HuH-7.5 (cell line): Measurements from ENCODE around the gene TRIM65.

Source experiments
- DNase-seq: peaks from one replicate; pipeline ENCODE4 v3.0.0; 2011; ENCODE audit warnings: low spot score

TRIM65 gene

DNA sequence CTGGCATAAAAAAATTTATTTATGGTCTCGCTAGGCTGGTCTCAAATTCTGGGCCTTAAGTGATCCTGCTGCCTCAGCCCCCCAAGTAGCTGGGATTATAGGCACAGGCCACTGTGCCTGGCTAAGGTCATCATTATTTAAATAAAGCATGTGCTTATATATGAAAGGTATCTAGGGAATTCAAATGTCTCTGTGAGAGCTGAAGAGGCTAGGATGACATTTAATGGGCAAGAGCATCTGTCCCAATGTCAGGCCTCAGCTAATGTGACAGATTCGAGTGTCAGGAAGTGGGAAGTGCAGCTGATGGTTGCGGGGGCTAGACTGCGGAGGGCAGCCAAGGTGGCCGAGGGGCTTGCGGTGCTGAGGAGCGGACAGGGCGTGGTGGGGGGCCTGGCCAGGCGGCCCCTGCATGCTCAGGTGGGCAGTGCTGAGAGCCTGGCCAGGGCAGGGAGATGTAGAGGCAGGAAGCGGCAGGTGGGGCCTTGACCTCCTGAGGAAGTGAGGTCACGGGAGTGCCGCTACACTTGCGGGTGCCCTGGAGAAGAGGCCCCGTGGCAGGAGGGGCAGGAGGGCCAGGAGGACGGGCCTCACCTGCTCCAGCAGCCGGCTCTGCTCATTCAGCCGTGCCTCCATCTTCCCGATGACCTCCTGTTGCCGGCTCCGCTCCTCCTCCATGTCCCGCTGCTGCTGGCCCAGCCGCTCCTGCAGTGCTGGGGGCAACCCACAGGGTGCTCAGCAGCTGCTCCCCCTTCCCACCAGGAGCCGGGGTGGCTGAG, 20.6 kb upstream of the TRIM65 start:
- no peak for DNase-seq

DNA sequence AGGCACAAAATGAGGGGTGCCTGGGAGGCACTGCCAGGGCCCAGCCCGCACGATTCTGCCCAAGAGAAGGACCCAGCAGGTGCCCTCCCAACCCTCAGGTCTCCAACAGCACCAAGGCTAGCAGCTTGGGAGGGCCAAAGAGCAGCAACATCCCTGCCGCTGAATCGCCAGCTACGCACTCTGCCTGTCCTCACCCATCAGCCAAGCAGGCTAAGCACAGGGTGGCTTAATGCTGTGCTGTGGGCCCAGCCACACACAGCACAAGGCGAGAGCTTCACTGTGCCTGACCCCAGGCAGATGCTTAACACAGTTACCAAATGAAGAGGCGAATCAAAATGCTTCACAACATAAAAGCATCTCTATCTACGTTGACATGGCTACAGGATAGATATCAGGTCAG, 18.5 kb upstream of the TRIM65 start:
- DNase-seq: no peak

DNA sequence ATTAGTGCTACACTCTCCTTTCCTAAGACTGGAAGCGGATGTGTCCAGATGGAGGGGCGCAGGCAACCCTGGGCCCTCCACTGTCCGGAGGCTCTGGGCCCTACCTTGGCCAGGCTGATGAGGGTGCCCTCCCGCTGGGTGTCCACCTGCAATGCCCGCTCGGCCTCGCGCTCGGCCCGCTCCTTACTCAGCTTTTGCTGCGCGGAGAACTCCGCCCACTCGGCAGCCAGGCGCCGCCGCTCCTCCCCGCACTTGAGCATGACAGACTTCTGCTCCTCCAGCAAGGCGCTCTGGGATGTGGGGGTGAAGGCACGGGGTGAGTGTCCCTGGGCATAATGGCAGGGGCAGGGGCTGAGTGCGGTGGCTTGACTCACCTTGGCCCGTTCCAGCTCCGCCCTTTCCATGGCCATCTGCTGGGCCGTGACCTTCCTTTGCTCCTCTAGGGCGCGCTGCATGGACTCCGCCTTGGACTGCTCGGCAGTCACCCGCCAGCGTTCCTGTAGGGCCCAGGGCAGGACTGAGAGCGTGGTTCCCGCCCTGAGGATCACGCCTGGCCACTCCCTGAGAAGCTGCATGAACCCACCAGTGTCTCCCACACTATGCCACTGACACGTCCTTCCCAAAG, 18.0 kb upstream of the TRIM65 start:
- no peak for DNase-seq

DNA sequence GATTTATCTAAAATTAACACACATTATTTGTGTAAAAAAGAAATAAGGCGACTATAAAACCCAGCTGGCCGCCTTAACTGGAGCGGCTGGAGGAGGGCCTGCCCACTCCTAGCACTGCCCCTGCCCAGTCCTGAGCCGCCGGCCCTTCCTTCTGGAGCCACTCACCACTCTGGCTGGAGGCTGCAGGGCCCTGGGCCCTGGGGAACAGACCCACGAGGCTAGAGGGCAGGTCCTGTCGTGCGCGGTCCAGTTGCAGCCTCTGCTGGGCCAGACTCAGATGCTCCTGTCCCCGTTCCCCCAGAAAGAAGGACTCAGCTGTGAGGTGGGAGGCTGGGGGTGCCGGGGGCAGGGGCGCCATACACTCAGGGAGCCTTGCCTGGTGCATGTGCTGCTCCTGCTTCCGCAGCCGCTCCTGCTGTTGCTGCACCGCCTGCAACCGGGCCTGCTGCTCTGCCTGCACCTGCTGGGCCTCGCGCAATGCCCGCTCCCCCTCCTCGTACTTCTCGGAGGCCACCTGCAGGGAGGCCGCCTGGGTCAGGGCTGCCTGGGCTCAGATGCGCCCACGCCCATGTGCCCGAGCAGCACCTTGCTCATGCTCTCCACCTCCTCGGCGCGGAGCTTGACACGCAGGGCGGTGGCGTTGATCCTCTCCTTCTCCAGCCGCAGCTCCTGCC, 16.9 kb upstream of the TRIM65 start:
- DNase-seq: no peak

DNA sequence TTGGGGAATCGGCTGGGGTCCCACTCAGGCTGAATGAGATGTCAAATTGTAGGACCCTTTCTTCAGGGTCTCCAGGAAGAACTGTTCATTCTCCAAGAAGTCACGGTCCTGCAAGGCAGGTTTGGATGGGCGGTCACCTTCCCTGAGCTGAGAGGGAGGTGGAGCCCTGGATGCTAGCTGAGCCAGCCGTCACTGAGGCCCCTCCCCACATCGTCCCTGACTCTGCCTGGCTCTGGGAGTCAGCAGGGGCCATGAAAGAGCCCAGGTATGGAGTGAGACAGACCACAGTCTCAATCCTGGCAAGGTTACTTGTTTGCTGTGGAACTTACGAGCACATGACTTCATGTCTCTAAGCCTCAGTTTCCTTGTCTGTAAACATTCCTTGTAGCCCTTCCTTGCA, 13.9 kb upstream of the TRIM65 start:
- DNase-seq: no peak

DNA sequence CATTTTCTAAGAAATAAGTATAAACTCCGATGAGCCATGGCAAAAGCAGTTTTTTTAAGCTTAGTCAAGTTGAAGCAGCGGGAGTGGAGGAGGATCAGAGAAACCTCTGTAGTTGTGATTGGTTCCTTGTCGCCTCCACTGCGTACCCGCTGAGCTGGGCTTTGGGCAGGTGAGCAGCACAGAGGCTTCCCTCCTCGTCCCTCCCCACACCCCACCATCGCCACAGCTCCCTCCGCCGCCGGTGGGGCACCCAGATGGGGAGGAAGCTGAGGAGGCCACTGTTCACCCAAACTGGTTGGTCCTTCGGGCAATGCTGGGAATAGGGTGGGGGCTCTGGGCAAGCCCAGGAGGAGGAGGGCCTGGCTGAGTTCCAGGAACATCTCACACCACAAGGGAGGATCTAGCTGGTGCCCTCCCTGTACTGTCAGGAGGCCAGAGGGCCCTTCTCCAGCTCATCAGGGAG, 13.1 kb upstream of the TRIM65 start:
- no peak for DNase-seq

DNA sequence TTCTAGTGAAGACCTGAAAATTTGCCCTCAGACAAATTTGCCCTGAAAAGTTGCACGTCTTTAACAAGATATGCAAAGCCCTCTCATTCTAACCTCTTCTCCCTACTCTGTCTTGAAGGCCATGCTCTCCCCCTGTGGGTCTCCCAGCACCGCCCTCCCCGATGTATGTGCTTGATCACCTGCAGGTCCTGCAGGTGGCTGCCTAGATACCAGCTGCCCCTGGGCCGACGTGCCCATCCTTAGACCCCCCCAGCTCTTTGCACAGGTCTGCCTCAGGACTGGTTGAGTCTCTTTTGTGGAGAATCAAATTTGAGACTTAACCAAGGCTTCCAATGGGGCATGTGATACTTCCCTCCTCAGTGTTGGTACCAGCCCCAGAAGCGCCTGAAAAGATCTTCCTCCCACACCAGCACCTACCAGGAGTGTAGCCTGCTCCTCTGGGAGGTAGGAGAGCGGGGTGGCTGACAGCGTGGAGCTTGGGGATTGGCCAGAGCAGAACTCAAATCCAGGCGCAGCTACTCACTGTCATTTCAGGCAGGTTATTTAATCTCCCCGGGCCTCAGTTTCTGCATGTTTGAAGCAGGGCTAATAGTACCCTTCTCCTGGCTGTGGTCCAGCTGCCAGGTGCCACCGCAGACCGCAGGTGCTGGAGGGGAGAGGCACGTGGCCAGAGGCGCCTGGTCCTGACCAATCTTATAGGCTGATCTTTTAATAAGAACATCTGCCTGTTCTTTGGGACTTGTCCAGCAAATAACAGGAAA, 12.5 kb upstream of the TRIM65 start:
- DNase-seq: no peak

DNA sequence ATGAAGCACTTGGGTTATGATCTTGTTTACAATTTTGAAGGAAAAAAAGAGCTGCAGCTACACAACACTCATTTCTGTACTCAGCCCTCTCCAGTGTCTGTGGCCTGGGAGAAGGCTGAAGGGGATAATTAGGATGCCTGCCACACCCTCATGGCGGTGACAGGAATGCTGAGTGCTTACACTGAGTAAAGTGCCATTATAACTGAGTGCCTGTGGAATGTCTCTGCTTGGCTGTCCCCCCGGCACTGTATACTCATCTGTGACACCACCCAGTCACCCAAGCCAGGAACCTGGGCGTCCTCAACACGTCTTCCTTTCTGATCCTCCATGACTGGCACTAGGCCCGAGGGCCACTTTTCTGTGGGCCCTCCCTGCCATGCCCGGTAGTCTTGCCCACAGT, 11.4 kb upstream of the TRIM65 start:
- no peak for DNase-seq

DNA sequence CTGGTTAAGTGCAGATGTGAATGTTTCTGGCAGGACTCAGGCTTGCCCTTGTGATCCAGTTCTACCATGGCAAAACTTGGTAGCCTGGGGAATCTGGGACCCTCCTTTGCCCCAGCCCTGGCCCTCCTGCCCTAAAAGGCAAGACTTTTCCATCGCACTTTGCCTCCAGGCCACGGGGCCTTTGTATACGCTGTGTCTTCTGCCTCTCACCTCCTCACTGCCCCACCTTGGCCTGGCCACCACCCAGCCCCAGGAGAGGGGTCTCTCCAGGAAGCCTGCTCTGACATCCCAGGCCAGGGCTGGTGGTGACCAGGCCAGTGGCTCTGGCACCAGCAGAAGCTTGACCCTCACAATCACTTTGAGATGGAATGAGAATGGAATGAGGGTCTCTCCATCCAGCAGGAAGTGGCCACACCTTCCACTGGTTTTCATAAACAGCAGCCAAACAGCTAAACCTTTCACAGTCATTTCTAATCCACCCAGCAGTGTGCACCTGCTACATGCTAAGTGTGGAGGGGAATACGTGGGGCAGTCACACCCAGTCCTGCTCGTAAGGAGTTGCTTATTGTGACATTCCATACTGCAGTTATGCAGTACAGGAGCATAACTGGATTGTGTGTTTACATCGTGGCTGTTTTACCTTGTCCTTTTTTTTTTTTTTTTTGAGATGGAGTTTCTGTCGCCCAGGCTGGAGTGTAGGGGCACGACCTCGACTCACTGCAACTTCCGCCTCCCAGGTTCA, 9.6 kb upstream of the TRIM65 start:
- DNase-seq: no peak

DNA sequence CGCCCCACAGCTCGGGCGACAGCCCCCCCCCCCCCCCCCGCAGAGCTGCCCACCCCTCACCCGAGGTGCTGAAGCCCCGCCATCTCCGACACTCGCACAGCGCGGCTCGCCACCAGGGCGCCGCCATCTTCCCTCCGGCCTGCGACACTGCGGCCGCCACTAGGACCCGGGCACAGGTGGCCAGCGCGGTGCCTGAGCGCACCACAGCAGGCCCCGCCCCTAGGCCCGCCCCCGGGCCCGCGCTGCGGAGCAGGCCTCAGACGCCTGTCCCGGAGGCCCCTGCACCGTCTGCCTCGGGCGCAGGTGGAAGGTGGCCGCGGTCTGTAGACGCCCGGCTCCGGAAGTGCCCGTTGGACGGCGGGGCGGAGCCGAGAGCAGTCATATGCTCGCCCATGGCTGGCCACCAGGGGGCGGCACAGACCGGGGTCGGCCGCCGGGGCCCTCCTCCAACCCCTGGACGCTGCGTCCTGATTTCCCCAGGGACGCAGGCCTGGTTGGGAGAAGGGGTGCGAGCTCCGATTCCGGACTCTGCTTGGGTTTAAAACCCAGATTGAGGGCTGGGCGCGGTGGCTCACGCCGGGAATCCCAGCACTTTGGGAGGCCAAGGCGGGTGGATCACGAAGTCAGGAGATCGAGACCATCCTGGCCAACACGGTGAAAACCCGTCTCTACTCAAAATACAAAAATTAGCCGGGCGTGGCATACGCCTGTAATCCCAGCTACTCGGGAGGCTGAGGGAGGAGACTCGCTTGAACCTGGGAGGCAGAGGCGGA, 8.2 kb upstream of the TRIM65 start, which contains the start of gene MRPL38:
Gene MRPL38 (minus strand): TSS at position 136 of the 773 bp plus-strand sequence. CDS start 9 bp downstream, at position 127.
- peak; percentile 96 for DNase-seq

DNA sequence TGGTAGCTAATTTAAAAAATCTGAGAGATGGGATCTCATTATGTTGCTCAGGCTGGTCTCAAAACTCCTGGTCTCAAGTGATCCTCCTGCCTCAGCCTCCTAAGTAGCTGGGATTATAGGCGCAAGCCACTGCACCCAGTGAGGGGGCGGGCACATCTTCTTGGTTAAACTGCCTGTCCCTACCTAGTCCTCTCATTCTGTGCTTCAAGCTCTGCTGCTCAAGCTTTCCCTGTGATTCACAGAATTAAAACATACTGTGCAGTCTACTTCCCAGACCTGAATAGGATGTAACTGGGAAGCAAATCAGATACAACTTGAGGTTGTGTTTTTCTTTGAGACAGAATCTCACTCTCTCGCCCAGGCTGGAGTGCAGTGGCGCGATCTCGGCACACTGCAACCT, 5.7 kb upstream of the TRIM65 start:
- DNase-seq: no peak

DNA sequence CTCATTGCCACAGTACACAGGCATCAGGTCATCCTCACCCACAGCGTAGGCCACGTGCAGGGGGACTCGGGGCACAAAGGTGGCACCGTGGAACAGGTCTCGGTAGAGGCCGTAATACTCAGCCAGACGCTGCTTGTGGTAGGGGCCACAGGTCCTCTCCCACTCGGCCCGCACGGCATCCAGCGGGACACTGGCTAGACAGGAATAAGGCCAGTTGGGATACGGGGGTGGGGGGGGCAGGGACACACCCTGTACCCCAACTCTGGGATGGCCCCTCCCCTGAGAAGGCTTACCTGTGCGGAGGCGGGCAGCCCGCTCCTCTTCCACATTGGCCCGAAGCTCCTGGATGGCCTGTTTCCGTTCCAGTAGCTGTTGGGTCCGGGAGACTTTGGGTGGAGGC, 5.0 kb upstream of the TRIM65 start:
- no peak for DNase-seq

DNA sequence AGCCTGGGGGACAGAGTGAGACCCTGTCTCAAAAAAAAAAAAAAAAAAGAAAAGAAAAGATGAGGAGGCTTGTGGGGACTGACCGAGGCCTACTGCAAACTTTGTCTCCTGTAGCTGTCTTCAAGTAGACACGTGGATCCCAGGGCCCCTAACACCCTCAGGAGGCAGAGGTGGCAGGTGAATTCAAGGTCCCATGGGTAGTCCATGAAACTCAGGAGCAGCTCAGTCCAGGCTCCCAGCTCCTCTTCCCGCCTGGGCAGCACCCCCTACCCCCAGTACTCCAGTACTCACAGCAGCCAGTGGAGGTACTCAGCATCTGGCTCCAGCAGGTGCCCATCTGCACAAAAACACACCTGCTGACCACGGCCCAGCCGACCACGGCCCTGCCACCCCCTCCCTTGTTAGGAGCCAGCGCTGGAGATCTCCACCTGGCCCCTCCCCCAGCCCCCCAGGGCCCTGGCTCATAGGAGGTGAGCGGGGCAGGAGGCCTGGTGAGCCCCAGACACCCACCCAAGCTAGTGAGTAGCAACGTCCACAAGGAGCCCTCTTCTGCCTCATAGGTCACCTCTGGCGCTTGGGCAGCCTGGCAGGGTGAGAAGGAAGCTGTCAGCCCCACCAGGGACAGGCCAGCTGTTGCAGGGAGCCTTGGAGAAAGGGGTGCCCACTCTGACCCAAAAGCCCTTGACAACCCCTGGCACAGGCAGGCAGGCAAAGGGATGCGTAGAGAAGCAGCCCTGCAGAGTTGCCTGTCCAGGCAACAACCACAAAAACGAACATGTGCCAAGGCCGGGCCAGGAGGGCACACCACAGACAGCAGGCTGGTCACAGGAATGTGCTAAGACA, 4.2 kb upstream of the TRIM65 start:
- no peak for DNase-seq

DNA sequence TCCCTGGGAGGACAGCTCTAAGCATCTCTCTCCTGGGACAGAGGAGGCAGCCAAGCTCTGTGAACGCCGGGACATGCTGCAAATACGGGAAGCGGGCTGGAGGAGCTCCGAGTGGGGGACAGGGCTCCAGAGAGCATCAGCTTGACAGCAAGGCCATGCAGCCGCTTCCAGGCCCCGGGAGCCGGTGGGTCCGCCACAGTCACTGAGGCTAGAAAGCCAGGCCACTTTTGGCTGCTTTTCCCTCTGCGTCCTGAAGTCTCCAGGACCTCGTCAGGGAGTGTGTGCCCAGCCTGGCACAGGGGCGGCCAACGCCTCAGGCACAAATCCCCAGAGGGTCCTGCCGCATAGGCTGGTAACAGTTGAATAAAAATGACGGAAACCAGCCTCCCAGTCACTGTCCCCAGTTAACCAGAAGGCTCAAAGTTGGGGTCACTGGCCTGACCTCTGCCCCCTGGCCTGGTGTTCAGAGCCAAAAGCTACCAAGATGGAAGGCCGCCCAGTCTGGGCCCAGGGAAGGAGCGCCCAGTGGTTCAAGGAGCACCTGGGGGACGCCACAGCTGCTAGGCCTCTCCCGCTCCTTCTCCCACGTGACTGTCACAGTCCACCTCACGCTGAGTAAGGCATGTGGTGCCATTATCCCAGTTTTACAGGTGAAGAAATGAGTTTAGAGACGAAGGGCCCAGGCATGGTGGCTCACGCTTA, 3.2 kb upstream of the TRIM65 start:
- DNase-seq: no peak

DNA sequence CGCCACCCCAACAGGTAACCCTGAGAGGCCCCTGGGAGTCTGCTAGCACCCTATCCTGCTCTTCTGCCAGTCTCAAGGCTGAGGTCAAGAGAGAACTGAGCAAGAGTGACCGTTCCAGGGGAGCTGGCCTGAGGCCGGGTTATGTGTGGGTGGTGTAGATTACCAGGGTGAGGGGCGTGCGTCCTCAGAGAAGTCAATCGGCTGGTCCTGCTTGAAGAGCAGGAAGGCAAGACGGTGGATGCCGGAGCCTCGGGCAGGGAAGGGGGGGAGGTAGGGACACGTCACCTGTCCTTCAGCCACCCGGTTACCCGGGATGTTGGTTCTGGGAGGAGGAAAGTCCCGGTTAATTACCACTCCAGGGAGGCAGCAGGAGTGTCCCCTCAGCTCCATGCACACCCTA, 2.6 kb upstream of the TRIM65 start:
- no peak for DNase-seq

DNA sequence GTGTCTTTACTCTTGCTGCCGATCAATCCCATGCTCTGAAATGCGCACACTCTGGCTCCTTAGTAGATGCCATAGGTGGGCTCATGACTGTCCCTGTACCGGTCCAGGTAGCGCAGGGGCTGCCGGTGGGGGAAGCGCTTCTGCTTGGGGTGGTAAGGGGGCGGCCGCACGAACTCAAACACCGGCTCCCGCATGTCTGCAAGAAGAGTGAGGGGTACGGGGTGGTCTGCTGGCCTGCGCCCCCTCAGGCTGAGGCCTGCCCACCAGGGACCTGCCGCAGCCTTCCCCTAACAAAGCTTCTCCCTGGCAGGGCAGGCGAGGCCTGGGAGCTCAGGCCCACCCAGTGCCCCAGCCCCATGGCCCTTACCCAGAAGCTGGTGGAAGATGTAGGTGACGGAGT, 2.0 kb upstream of the TRIM65 start:
- DNase-seq: no peak

DNA sequence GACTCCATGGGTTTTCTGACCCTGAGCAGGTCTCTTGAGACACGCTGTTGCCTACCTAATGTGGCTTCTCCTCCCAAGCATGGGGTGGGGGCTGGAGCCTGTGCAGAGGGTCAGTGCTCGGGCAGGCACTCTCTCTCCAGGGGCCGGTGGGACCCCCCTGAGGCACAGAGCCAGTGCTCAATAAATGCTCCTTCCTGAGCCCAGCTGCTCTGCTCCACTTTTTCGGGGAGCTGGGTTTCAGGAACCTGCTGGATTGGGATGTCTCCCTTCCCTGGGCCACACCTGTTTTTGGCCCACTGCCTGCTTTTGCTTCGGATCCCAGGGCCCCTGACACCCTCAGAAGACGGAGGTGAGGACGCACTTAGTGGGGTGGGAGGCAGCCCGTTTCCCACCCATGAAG, 1.3 kb upstream of the TRIM65 start:
- no peak for DNase-seq

DNA sequence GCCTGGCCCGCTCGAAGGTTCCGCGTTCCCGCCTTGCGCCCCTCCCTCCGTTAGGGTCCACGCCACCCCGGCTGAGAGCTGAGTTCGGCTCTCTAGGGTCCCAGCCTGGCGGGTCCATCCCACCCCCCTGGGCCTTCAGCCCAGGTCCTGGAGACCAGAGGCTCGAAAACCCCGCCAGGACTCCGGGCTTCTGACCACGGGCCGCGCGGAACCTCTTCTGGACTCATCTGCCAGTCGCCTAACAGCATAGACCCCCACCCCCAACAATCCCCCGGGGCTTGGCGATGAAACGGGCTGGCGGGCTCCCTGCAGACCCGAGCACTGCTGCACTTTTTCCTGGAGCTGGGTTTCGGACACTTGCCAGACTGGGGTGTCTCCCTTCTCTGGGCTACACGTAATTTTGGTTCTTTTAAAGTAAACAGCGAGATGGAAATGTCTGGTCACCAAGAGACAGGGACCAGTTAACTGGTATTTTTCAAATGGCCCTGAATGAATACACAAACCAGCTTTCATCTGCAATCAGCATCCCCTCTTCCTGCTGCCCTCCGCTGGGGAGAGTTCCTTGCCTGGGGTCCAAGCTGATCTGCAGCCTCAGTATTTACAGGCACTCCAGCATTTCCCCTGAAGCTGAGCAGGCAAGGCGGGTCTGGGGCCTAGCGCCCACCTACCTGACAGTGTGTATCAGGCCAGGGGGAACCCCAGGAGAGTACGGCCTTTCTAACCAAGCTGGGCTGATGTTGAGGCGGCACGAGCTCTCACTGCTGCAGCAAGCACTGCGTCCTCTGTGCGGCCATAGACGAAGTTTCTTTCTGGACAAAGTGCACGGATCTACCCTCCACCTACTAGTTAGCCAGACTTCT, 639 bp upstream of the TRIM65 start:
- no peak for DNase-seq
